Panc1 (cell line): ENCODE measurements around the gene DROSHA.

Source experiments
- POLR2AphosphoS5 ChIP-seq: IDR thresholded peaks from 2 replicates; pipeline ENCODE4 v1.6.1; 2012; ENCODE audit warnings: mild to moderate bottlenecking, low read depth, low read length, moderate library complexity
- TF ChIP-seq, protein P1 (sequence below): fragments of 450-650 bp; IDR thresholded peaks from 2 replicates; pipeline ENCODE4 v1.5.1; 2017; ENCODE audit warnings: mild to moderate bottlenecking
- TF ChIP-seq, protein P2 (sequence below), 2 experiments: IDR thresholded peaks; 2 replicates each; pipeline ENCODE4 v1.6.1; 2011 to 2012; ENCODE audit warnings: low read depth in 2 of 2, control low read depth in 1 of 2, low read length in 1 of 2, mild to moderate bottlenecking in 1 of 2, moderate library complexity in 1 of 2; ENCODE audit not compliant: insufficient read depth in 1 of 2

DNA sequence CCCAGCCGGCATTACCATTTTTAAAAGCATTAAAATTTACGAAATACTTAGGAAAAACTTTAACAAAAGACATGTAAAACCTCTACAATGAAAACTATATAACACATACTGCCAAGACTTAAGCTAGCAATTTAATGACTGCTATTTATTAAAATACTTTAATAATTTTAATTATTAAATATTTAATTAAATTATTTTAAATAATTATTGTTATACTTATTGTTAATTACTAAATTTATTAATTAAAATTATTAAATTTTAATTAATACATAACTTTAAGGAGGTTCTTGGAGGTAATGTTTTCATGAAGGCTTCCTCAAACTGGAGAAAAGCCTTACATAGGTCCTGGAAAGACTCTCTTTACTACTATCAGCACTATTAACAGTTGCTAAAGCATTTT, 47.7 kb upstream of the DROSHA start:
- TF ChIP-seq, protein P1, sequence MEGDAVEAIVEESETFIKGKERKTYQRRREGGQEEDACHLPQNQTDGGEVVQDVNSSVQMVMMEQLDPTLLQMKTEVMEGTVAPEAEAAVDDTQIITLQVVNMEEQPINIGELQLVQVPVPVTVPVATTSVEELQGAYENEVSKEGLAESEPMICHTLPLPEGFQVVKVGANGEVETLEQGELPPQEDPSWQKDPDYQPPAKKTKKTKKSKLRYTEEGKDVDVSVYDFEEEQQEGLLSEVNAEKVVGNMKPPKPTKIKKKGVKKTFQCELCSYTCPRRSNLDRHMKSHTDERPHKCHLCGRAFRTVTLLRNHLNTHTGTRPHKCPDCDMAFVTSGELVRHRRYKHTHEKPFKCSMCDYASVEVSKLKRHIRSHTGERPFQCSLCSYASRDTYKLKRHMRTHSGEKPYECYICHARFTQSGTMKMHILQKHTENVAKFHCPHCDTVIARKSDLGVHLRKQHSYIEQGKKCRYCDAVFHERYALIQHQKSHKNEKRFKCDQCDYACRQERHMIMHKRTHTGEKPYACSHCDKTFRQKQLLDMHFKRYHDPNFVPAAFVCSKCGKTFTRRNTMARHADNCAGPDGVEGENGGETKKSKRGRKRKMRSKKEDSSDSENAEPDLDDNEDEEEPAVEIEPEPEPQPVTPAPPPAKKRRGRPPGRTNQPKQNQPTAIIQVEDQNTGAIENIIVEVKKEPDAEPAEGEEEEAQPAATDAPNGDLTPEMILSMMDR, result no peak
- no peak for TF ChIP-seq POLR2AphosphoS5
- TF ChIP-seq, protein P2, sequence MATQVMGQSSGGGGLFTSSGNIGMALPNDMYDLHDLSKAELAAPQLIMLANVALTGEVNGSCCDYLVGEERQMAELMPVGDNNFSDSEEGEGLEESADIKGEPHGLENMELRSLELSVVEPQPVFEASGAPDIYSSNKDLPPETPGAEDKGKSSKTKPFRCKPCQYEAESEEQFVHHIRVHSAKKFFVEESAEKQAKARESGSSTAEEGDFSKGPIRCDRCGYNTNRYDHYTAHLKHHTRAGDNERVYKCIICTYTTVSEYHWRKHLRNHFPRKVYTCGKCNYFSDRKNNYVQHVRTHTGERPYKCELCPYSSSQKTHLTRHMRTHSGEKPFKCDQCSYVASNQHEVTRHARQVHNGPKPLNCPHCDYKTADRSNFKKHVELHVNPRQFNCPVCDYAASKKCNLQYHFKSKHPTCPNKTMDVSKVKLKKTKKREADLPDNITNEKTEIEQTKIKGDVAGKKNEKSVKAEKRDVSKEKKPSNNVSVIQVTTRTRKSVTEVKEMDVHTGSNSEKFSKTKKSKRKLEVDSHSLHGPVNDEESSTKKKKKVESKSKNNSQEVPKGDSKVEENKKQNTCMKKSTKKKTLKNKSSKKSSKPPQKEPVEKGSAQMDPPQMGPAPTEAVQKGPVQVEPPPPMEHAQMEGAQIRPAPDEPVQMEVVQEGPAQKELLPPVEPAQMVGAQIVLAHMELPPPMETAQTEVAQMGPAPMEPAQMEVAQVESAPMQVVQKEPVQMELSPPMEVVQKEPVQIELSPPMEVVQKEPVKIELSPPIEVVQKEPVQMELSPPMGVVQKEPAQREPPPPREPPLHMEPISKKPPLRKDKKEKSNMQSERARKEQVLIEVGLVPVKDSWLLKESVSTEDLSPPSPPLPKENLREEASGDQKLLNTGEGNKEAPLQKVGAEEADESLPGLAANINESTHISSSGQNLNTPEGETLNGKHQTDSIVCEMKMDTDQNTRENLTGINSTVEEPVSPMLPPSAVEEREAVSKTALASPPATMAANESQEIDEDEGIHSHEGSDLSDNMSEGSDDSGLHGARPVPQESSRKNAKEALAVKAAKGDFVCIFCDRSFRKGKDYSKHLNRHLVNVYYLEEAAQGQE (IDR thresholded peaks at IDR 0.05; ENCODE audit: insufficient read depth in 1 of 2, low read depth in 2 of 2, low read length in 1 of 2), result no peak
